Kidney (tissue), 14 donors: ENCODE data around the gene PTRH2. TPM values are rescaled to one million over a fixed set of nuclear protein-coding genes. Genes with fewer than 3 reads are reported as not detected.

Experiments used
- DNase-seq, 5 donors: peaks; one replicate each; pipeline ENCODE4 v3.0.0-alpha.2; 2013 to 2020
- FAIRE-seq: peaks from 2 replicates; lab custom pipeline; 2012; peaks lifted over from hg19 to GRCh38; lab: Jason Lieb, UNC
- H3K27ac ChIP-seq, 2 donors: one replicate each; pipeline ENCODE4 v1.7.0; 2013; ENCODE audit warnings: low read depth in 2 of 2, low read length in 2 of 2, inconsistent platforms in 1 of 2
- H3K27me3 ChIP-seq: one replicate; pipeline ENCODE4 v1.7.1; 2013; ENCODE audit warnings: low read length, inconsistent platforms; ENCODE audit not compliant: control insufficient read depth, insufficient read depth
- H3K36me3 ChIP-seq, 3 donors: one replicate each; pipeline versions ENCODE4 v1.7.0 to v1.7.1; 2013; ENCODE audit warnings: low read length in 3 of 3, control low read depth in 1 of 3, inconsistent platforms in 1 of 3; ENCODE audit not compliant: insufficient read depth in 3 of 3, control insufficient read depth in 2 of 3
- H3K4me1 ChIP-seq, 3 donors: one replicate each; pipeline versions ENCODE4 v1.7.0 to v1.7.1; 2013; ENCODE audit warnings: low read length in 3 of 3, inconsistent platforms in 1 of 3, low read depth in 1 of 3; ENCODE audit not compliant: control insufficient read depth in 2 of 3, insufficient read depth in 2 of 3
- H3K4me3 ChIP-seq, 3 donors: one replicate each; pipeline versions ENCODE4 v1.7.0 to v1.8.1; 2013; ENCODE audit warnings: low read length in 3 of 3, control low read depth in 1 of 3, inconsistent platforms in 1 of 3
- H3K9ac ChIP-seq, 3 donors: one replicate each; pipeline versions ENCODE4 v1.7.0 to v1.7.1; 2013; ENCODE audit warnings: low read length in 3 of 3, control low read depth in 1 of 3, inconsistent platforms in 1 of 3
- H3K9me3 ChIP-seq, 3 donors: one replicate each; pipeline versions ENCODE4 v1.7.0 to v1.7.1; 2013; ENCODE audit warnings: low read length in 3 of 3, control low read depth in 1 of 3, inconsistent platforms in 1 of 3; ENCODE audit not compliant: control insufficient read depth in 2 of 3, insufficient read depth in 1 of 3
- CTCF ChIP-seq: IDR thresholded peaks from 3 replicates; pipeline ENCODE4 v1.5.1; 2012; ENCODE audit warnings: mild to moderate bottlenecking, moderate library complexity, borderline replicate concordance; ENCODE audit not compliant: insufficient read depth; ENCODE audit errors: extremely low read depth
- intact Hi-C: fragments of 100-400 bp; cut with DNase I; formaldehyde crosslinking; loops from one replicate; pipeline ENCODE4 v1.11.1; 2022
- polyA plus RNA-seq: library from polyadenylated mRNA; stranded (reverse); fragments of 350-450 nt; fragmentation: Illumina TruSeq; extraction: RNeasy Lipid Tissue Mini Kit (QIAGEN cat#74804); gene quantifications from one replicate; pipeline ENCODE4 v1.2.3, GENCODE V29; 2014; ENCODE audit warnings: low read depth, low replicate concordance; ENCODE audit not compliant: insufficient read depth
- total RNA-seq: library from RNA; stranded (reverse); fragmentation: NEBNext Ultra II Directional; extraction: Animal tissue kit (Norgen Biotek cat#: 25700); gene quantifications from one replicate; pipeline ENCODE4 v1.2.1, GENCODE V29; 2021
- donor health status: control.
- donor health status: control.
- donor health status: control.
- donor health status: control.
- donor health status: control.
- donor health status: DM: yes; HTN: yes; CAD: no.
- donor health status: Normal renal cell carcinoma (clear cell type).

Gene PTRH2
- total and polyA plus RNA-seq, 2 donors from 2014 or later, result 17.3 to 27.6 TPM

GRCh38 chr17:59702304-59702703, 4.9 kb downstream of the PTRH2 start:
- no peak overlapping the region for H3K27ac ChIP-seq
- DNase-seq (no peak), FAIRE-seq (no peak)
- intact Hi-C loops, result no loop called here
- no peak for TF ChIP-seq CTCF
- no peaks in the 10 kb centered on the region for H3K27me3 ChIP-seq
- H3K9ac ChIP-seq, result no peak overlapping the region
- peaks cover 4 to 24% (median 8%) of the 10 kb centered on the region in 3 donors for H3K36me3 ChIP-seq
- no peak overlapping the region for H3K4me3 ChIP-seq
- H3K4me1 ChIP-seq, result peaks cover 0 to 13% (median 5%) of the 10 kb centered on the region in 3 donors
- H3K9me3 ChIP-seq, result no peaks in the 10 kb centered on the region

- no peaks in the 10 kb centered on the region for H3K9me3 ChIP-seq
- H3K9ac ChIP-seq, result no peak overlapping the region
- H3K4me1 ChIP-seq, result no peaks in the 10 kb centered on the region
- intact Hi-C loops, result no loop called here
- no peaks in the 10 kb centered on the region for H3K27me3 ChIP-seq
- H3K4me3 ChIP-seq, result no peak overlapping the region
- DNase-seq (no peak), FAIRE-seq (no peak)
- H3K27ac ChIP-seq, result no peak overlapping the region
- peaks cover 8 to 44% (median 24%) of the 10 kb centered on the region in 3 donors for H3K36me3 ChIP-seq
- TF ChIP-seq CTCF, result no peak
Measured at GRCh38 chr17:59699786-59700185, 7.4 kb downstream of the PTRH2 start.

- Histone ChIP-seq H3K36me3 (peaks cover 12 to 49% (median 27%) of the 10 kb centered on the region in 3 donors), H3K4me3 (no peak overlapping the region), H3K9ac (no peak overlapping the region), H3K27me3 (no peaks in the 10 kb centered on the region), H3K9me3 (no peaks in the 10 kb centered on the region), H3K27ac (no peak overlapping the region), H3K4me1 (no peaks in the 10 kb centered on the region)
- no peak for FAIRE-seq
- DNase-seq, result no peak
- intact Hi-C loops, result no loop called here
- no peak for TF ChIP-seq CTCF
Measured at GRCh38 chr17:59699218-59699617, 8.0 kb downstream of the PTRH2 start.

GRCh38 chr17:59698143-59698542, 9.1 kb downstream of the PTRH2 start:
- no peaks in the 10 kb centered on the region for H3K27me3 ChIP-seq
- H3K27ac ChIP-seq, result no peak overlapping the region
- no peak for TF ChIP-seq CTCF
- FAIRE-seq (no peak), DNase-seq (no peak)
- peaks cover 13 to 58% (median 33%) of the 10 kb centered on the region in 3 donors for H3K36me3 ChIP-seq
- H3K9me3 ChIP-seq, result no peaks in the 10 kb centered on the region
- no peaks in the 10 kb centered on the region for H3K4me1 ChIP-seq
- H3K4me3 ChIP-seq, result no peak overlapping the region
- no peak overlapping the region for H3K9ac ChIP-seq
- intact Hi-C loops, result no loop called here
